ENCODE data around the gene JOSD1.

- no peak for TF ChIP-seq POLR2A (IDR thresholded peaks at IDR 0.05)
- TF ChIP-seq, protein P1, sequence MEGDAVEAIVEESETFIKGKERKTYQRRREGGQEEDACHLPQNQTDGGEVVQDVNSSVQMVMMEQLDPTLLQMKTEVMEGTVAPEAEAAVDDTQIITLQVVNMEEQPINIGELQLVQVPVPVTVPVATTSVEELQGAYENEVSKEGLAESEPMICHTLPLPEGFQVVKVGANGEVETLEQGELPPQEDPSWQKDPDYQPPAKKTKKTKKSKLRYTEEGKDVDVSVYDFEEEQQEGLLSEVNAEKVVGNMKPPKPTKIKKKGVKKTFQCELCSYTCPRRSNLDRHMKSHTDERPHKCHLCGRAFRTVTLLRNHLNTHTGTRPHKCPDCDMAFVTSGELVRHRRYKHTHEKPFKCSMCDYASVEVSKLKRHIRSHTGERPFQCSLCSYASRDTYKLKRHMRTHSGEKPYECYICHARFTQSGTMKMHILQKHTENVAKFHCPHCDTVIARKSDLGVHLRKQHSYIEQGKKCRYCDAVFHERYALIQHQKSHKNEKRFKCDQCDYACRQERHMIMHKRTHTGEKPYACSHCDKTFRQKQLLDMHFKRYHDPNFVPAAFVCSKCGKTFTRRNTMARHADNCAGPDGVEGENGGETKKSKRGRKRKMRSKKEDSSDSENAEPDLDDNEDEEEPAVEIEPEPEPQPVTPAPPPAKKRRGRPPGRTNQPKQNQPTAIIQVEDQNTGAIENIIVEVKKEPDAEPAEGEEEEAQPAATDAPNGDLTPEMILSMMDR (IDR thresholded peaks at IDR 0.05) = no peak
- TF ChIP-seq POLR2AphosphoS5 (IDR thresholded peaks at IDR 0.05) = no peak
- no peak for TF ChIP-seq EP300 (IDR thresholded peaks at IDR 0.05)
Observed at GRCh38 chr22:38725900-38726655, 25.3 kb upstream of the JOSD1 start.

All from gastroesophageal sphincter (tissue), 3 donors.